Measurements from ENCODE around the gene ACOT11.

ACOT11 gene

DNA sequence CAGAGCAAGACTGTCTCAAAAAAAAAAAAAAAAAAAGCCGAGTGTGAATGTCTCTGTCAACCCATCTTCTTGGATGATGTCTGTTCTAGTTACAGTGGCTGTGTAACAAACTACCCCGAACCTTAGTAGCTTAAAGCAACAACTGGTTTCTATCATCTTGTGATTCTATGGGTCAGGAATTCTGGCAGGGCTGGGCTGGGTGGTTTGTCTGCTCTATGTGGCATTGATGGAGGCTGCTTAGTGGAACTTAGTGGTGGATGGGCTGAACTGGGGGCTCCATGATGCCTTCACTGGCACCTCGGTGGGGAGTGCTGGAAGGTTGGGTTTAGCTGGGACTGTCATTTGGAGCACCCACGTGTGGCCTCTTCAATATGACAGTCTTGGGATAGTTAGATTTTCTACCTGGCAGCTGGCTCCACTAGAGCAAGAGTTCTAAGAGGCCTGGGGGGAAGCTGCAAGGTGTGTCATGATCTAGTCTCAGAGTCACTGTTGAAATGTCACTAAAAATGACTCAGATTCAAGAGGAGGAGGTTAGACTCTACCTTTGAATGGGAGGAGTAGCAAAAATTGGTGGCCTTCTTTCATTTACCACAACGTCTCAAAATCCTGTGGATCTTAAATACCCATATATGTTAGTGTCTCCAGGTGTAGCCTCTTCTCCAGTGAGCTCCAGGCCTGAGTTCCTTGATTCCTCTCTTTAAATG is 18.6 kb downstream of the ACOT11 start:
- no peak for DNase-seq

- no peak for DNase-seq
These were observed 19.9 kb downstream of the ACOT11 start for GRCh38 chr1:54567961-54568360.

DNA sequence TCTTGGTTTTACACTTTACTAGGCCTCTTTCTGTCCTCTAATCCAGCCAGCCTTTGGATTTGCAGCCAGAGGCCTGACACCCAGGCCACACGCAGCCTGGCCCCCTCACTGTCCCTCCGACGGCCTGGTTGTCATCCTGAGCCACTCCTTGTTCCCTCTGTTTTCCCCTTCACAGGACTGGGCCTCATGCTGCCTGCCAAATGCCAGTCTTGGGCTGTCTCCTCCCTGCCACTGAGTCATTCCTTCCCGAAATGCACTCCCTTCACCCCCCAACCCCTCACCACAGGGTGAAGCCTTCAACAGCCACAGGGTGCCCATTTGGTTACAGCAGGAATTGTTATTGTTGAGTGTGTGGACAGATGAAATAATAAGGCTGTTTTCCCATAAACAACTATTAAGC is 21.3 kb downstream of the ACOT11 start:
- DNase-seq: no peak

GRCh38 chr1:54570161-54570560 is 22.1 kb downstream of the ACOT11 start:
- no peak for DNase-seq

DNA sequence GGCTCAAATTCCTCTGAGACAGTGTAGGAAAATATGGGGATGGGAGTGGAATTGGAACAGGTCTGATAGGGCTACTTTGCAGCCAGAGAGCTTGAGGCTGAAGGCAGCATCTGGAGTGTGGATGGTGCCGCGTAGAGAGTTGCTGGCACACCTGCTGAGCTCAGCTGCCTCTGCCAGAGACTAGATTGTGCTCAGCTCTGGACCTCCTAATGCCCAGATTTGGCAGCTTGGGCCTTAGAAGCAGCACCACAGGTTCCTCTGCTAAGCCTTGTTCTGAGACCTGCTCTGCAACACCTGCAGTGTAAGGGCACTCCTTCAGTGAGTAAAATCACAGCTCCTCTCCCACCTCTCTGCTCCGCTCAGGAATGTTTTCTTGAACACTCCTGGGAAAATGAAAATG is 23.3 kb downstream of the ACOT11 start:
- no peak for DNase-seq

GRCh38 chr1:54571803-54572541 is 23.9 kb downstream of the ACOT11 start:
- no peak for DNase-seq

- no peak for DNase-seq
These were observed 24.5 kb downstream of the ACOT11 start for GRCh38 chr1:54572542-54572850.

DNA sequence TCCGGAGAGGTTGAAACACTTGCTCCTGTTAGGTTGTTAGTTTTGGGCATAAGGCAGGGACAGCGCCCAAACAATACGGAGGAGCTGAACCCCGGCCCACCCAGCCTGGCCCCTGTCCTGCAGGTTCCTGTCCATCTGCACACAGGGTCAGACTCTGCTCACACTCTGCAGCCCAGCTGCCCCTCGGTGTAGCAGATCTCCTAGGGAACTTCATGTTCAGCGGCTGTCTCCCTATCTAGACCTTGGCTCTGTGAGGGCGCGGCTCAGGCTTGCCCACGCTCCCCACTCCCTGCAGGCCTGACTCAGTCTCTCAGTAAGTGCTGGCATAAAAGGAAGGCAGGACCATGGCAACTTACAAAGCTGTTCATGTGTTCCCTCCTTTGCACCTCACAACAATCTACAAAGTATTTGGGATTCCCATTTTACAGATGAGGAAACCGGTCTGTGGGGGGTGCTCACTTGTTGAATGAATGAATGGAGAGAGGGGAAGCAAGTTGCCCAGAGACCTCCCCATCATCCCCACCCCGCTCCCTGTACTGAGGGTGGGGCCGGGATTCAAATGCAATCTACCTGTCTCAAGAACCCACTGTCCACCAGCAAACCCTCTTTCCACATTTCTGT is 26.2 kb downstream of the ACOT11 start:
- DNase-seq: no peak

GRCh38 chr1:54575161-54575560 is 27.1 kb downstream of the ACOT11 start:
- DNase-seq: no peak

GRCh38 chr1:54575605-54576290 is 27.7 kb downstream of the ACOT11 start:
- no peak for DNase-seq

DNA sequence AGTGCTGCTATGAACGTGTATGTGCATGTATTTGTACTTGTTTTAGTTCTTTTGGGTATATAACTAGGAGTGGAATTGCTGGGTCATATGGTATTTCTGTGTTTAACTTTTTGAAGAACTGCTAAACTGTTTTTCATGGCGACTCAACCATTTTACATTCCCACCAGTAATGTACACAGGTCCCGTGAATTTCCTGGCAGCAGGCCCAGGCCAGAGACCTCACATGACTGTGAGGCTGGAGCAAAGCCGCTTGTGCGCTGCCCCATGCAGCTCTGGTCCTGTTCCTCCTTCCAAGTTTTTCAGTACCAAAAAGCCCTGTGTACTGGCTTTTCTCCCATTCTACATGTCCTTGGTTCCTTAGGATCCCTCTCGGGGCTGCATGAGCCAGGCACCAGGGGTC is 29.6 kb downstream of the ACOT11 start:
- DNase-seq: no peak

DNA sequence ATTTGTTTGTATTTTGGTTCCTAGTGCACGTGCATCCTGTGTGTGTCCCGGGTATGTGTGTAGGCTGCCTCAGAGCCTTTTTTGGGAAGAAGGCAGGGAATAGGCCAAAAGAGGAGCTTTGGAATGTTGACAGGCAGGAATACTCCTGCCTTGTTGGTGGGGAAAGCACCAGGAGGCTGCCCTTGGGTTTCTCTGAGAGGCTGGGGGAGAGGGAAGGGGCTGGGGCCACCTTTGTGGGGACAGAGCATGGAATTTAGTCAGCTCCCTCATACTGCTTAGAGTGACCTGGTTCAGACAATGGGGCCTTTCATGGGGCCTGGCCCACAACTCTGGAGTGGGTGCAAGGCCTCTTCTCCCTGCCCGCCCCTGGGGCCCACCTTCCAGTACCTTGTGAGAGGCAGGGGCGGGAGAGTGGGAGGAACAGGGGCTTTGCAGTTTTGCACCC is 31.3 kb downstream of the ACOT11 start:
- no peak for DNase-seq

- no peak for DNase-seq
These were observed 33.0 kb downstream of the ACOT11 start for GRCh38 chr1:54580856-54581550.

- DNase-seq: no peak
These were observed 33.6 kb downstream of the ACOT11 start for GRCh38 chr1:54581621-54582035.

GRCh38 chr1:54582566-54583306 is 34.7 kb downstream of the ACOT11 start:
- no peak for DNase-seq

- DNase-seq: no peak
These were observed 35.3 kb downstream of the ACOT11 start for GRCh38 chr1:54583307-54583686.

GRCh38 chr1:54583871-54584270 is 35.8 kb downstream of the ACOT11 start:
- DNase-seq: no peak

DNA sequence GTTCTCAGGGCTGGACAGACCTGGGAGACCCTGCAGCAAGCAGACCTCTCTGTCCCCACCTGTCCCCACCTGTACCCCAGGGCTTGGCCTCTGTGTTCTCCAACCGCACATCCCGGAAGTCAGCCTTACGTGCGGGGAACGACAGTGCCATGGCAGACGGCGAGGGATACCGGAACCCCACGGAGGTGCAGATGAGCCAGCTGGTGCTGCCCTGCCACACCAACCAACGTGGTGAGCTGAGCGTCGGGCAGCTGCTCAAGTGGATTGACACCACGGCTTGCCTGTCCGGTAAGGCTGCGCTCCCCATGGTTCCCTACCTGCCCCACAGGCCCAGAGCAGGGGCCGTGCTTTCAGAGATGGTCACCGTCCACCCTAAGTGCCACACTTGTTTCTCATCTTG is 36.5 kb downstream of the ACOT11 start:
- no peak for DNase-seq

- DNase-seq: no peak
These were observed 37.4 kb downstream of the ACOT11 start for GRCh38 chr1:54585181-54586066.

DNA sequence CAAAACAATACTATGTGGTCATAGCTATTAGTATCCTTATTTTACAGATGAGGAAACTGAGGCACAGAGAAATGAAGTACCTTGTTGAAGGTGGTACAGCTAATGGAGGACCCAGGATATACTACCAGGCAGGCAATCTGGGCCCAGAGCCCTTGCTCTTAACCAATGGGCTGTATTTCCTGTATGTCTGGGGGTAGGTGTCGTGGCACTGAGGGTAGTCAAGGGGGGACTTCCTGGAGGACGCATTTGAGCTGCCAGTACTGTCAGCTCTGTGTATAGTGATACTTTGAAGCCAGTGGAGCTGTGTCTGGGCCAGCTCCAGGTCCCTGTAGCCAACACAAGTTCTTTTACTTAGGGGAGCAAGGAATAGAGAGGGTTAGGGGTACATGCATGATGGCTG is 40.3 kb downstream of the ACOT11 start:
- no peak for DNase-seq

- no peak for DNase-seq
These were observed 43.2 kb downstream of the ACOT11 start for GRCh38 chr1:54591127-54591756.
